ENCODE results near the gene SDR9C7.
"Not testable (repeated sequence)": the region's sequence is repeated elsewhere in the genome, so short reads cannot be mapped to it uniquely, and the experiment has no call there.

The SDR9C7 gene

DNA sequence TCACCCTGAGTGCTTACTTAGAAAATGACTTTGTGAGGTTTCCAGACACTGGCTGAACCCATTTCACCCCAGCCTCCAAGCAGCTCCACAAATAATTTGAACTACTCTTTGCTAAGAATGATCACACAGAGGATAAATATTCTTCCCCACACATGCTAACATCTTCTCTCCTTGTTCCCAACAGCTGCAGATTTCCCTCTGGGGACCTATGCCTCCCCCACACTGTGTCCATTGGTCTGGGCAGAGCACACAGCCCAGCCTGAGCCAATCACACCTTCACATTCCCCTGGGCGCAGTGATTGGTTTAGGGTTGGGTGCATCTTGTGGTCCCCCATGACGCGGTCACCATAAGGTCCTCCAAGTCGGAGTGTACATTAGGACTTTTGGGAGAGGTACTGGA lies 6.9 kb downstream of the SDR9C7 start:
- TF ChIP-seq, protein P1, sequence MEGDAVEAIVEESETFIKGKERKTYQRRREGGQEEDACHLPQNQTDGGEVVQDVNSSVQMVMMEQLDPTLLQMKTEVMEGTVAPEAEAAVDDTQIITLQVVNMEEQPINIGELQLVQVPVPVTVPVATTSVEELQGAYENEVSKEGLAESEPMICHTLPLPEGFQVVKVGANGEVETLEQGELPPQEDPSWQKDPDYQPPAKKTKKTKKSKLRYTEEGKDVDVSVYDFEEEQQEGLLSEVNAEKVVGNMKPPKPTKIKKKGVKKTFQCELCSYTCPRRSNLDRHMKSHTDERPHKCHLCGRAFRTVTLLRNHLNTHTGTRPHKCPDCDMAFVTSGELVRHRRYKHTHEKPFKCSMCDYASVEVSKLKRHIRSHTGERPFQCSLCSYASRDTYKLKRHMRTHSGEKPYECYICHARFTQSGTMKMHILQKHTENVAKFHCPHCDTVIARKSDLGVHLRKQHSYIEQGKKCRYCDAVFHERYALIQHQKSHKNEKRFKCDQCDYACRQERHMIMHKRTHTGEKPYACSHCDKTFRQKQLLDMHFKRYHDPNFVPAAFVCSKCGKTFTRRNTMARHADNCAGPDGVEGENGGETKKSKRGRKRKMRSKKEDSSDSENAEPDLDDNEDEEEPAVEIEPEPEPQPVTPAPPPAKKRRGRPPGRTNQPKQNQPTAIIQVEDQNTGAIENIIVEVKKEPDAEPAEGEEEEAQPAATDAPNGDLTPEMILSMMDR (IDR thresholded peaks at IDR 0.05; ENCODE audit: low read depth, low read length), result no peak
- no peak overlapping the region for H3K4me3 ChIP-seq (replicated peaks in 1 of 2; ENCODE audit: low read depth in 2 of 2, low read length in 2 of 2)
- no peak for DNase-seq (ENCODE audit: low read depth in 2 of 2)

DNA sequence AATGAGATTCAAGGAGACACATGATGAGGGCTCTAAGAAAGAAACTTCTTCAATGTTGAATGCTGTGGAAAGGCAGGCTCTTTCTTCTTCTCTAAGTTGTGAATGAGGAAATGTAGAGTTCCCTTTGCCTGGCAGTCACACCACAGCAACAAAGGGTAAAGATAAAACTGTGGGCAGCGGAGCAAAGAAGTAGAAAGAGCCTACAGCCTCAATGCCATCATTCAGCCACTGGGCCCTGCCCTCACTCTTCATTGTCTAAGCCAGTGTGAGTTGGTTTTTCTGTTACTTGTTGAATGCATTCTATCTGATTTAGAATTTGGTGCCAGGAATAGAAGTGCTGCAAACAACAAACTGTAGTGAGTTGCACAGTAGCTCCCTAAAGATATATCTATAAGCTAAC lies 12.2 kb downstream of the SDR9C7 start:
- TF ChIP-seq, protein P1 (IDR thresholded peaks at IDR 0.05; ENCODE audit: low read depth, low read length), result no peak
- H3K4me3 ChIP-seq (replicated peaks in 1 of 2; ENCODE audit: low read depth in 2 of 2, low read length in 2 of 2), result no peak overlapping the region
- DNase-seq (ENCODE audit: low read depth in 2 of 2), result no peak

DNA sequence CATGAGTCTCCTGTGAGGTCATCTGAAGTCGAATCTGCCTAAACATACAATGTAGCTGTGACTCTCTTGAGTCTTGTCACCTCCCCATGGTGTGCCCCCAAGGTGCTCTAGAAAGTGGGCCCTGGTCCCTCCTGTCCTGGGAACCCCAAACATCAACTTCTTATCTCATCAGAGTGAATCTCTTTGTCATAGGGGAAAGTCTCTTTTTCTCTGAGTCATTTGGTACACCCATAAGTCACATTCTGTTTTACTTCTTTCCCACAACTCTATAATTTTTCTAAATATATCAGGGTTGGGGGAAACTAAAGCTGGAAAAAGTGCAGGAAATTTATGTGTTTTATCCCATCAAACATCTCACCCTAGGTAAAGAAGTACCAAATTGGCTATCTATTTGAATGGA lies 12.9 kb downstream of the SDR9C7 start:
- no peak overlapping the region for H3K4me3 ChIP-seq (replicated peaks in 1 of 2; ENCODE audit: low read depth in 2 of 2, low read length in 2 of 2)
- DNase-seq (ENCODE audit: low read depth in 2 of 2), result no peak
- TF ChIP-seq, protein P1 (IDR thresholded peaks at IDR 0.05; ENCODE audit: low read depth, low read length), result no peak

DNA sequence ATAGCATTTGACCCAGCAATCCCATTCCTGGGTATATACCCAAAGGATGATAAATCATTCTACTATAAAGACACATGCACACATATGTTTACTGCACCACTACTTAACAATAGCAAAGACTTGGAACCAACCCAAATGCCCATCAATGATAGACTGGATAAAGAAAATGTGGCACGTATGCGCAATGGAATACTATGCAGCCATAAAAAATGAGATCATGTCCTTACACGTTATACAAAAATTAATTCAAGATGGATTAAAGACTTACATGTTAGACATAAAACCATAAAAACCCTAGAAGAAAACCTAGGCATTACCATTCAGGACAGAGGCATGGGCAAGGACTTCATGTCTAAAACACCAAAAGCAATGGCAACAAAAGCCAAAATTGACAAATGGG lies 16.1 kb downstream of the SDR9C7 start:
- not testable (repeated sequence) for H3K4me3 ChIP-seq (replicated peaks in 1 of 2; ENCODE audit: low read depth in 2 of 2, low read length in 2 of 2); DNase-seq (ENCODE audit: low read depth in 2 of 2)

DNA sequence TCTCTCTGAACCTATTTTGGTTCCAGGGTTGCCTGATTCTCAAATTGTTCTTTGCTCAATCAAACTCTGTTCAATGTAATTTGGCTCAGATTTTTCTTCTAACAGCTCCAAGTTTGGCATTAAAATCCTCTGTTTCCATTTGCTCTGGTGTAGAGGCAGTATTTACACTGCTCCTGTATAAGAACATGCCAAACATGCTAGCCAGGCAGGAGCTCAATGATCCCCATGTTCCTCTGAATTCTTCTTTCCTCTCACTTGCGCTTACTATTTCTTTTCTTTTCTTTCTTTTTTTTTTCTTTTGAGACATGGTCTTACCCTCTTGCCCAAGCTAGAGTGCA lies 17.2 kb downstream of the SDR9C7 start:
- no peak for DNase-seq (ENCODE audit: low read depth in 2 of 2)
- H3K4me3 ChIP-seq (replicated peaks in 1 of 2; ENCODE audit: low read depth in 2 of 2, low read length in 2 of 2), result no peak overlapping the region
- TF ChIP-seq, protein P1 (IDR thresholded peaks at IDR 0.05; ENCODE audit: low read depth, low read length), result no peak

DNA sequence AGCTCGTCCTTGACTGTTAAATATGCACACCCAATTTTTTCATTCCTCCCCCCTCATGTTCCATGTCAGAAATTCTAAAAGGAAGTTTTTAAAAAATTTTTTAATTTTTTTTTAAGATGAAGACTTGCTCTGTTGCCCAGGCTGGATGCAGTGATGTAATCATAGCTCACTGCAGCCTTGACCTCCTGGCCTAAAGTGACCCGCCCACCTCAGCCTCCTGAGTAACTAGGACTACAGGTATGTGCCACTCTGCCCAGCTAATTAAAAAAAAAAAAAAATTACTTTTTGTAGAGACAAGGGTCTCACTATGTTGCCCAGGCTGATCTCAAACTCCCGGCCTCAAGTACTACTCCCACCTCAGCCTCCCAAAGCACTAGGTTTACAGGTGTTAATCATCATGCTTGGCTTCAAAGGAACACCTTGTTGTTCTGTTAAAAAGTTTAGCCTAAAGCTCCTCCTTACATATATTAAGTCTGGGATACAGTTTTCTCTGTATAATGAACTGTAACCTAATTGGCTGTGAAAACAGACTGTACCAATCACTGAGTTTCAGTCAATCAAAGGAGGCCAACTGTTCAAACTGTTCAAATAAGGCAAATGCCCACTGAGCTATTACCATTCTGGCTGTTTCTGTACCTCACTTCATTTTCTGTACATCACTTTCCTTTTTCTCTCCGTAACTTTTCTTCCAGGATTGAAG lies 17.8 kb downstream of the SDR9C7 start:
- no peak for DNase-seq (ENCODE audit: low read depth in 2 of 2)
- H3K4me3 ChIP-seq (replicated peaks in 1 of 2; ENCODE audit: low read depth in 2 of 2, low read length in 2 of 2), result no peak overlapping the region
- TF ChIP-seq, protein P1 (IDR thresholded peaks at IDR 0.05; ENCODE audit: low read depth, low read length), result no peak

DNA sequence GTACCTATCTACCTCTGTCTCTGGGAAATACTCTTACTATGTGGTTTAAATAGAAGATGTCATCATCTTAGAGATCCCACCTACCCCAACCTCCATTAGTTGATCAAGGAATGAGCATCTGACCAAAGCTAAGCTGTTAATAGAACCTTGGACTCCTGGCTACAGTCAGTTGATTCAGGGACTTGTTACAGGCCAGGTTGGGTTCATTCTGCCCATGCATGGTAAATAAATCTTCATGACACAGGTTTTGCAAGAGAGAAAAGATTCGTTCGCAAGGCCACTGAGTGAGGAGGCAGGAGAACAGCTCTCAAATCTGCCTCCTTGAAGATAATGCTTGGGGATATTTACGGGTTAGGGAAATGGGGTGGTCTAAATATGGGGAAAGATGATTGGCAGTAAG lies 19.5 kb downstream of the SDR9C7 start:
- no peak overlapping the region for H3K4me3 ChIP-seq (replicated peaks in 1 of 2; ENCODE audit: low read depth in 2 of 2, low read length in 2 of 2)
- TF ChIP-seq, protein P1 (IDR thresholded peaks at IDR 0.05; ENCODE audit: low read depth, low read length), result no peak
- DNase-seq (ENCODE audit: low read depth in 2 of 2), result no peak
